Activated CD8-positive, alpha-beta T cell treated with anti-CD3 and anti-CD28 coated beads, Interleukin-2, amount 10 ng/mL, durations not matched to agents 7 days and 5 days (primary cell): Measurements from ENCODE around the gene KDM8. TPM values are rescaled to one million over a fixed set of nuclear protein-coding genes. Genes with fewer than 3 reads are reported as not detected.

Experiments
- ATAC-seq: fragments of 150-1000 bp; cut with Tn5 transposase; one replicate; pipeline ENCODE4 v1.10.0; 2021; ENCODE audit warnings: moderate library complexity
- CTCF ChIA-PET: fragments of 350-600 bp; sonication (Branson Sonifier 250); formaldehyde crosslinking; loops from one replicate; lab custom pipeline; 2021; ENCODE audit warnings: antibody characterized with exemption; lab: Charles Lee
- POLR2A ChIA-PET: fragments of 350-600 bp; sonication (Branson Sonifier 250); formaldehyde crosslinking; loops from one replicate; lab custom pipeline; 2021; ENCODE audit warnings: antibody characterized with exemption; lab: Charles Lee
- DNase-seq: peaks from one replicate; pipeline ENCODE4 v3.0.0-alpha.2; 2020
- H3K27ac Mint-ChIP-seq: one replicate; pipeline ENCODE4 v1.8.0; 2021; ENCODE audit warnings: mild to moderate bottlenecking, mixed read lengths
- H3K27me3 Mint-ChIP-seq: one replicate; pipeline ENCODE4 v1.8.0; 2021; ENCODE audit warnings: low read depth, mixed read lengths
- H3K36me3 Mint-ChIP-seq: one replicate; pipeline ENCODE4 v1.8.0; 2021; ENCODE audit warnings: low read depth, mixed read lengths
- H3K4me1 Mint-ChIP-seq: one replicate; pipeline ENCODE4 v1.8.0; 2021; ENCODE audit warnings: low read depth, mixed read lengths
- H3K4me3 Mint-ChIP-seq: one replicate; pipeline ENCODE4 v1.8.0; 2021; ENCODE audit warnings: mild to moderate bottlenecking, mixed read lengths
- H3K9me3 Mint-ChIP-seq: one replicate; pipeline ENCODE4 v1.8.0; 2022; ENCODE audit warnings: mixed read lengths; ENCODE audit not compliant: insufficient read depth
- total RNA-seq, 2 experiments: library from RNA; stranded (reverse); gene quantifications; one replicate each; pipeline ENCODE4 v1.2.3, GENCODE V29; 2021

Gene KDM8
- total RNA-seq, 2 experiments from 2014 or later: 14.7 to 15.0 TPM

GRCh38 chr16:27231692-27232060 is 28.4 kb downstream of the KDM8 start:
- Mint-ChIP-seq H3K27ac (peak overlapping the region; percentile 99), H3K27me3 (no peaks in the 10 kb centered on the region), H3K4me3 (peak overlapping the region; percentile 75), H3K36me3 (peaks cover 56% of the 10 kb centered on the region), H3K9me3 (no peaks in the 10 kb centered on the region), H3K4me1 (peaks cover 87% of the 10 kb centered on the region)
- no peak for ATAC-seq
- POLR2A ChIA-PET: interaction anchor here (0.6 to 12.2 kb wide), 6 partner anchors 28 to 169 kb away, joined by 3 to 222 read pairs (median 4); partner anchors contain the start of genes IL4R and KDM8
- CTCF ChIA-PET: interaction anchor here (1.1 to 9.5 kb wide), 17 partner anchors 28 to 225 kb away, joined by 3 to 153 read pairs (median 5); partner anchors contain the start of gene KDM8
- DNase-seq: no peak

- peak; percentile 56 for DNase-seq
- peaks cover 55% of the 10 kb centered on the region for H3K36me3 Mint-ChIP-seq
- no peaks in the 10 kb centered on the region for H3K27me3 Mint-ChIP-seq
- no peaks in the 10 kb centered on the region for H3K9me3 Mint-ChIP-seq
- peak overlapping the region; percentile 75 for H3K4me3 Mint-ChIP-seq
- no peak for ATAC-seq
- ChIA-PET POLR2A (interaction anchor here (0.6 to 12.2 kb wide), 6 partner anchors 28 to 168 kb away, joined by 3 to 222 read pairs (median 4); partner anchors contain the start of genes IL4R and KDM8), CTCF (interaction anchor here (1.1 to 9.5 kb wide), 16 partner anchors 29 to 224 kb away, joined by 3 to 153 read pairs (median 8); partner anchors contain the start of gene KDM8)
- H3K27ac Mint-ChIP-seq: peak overlapping the region; percentile 99
- H3K4me1 Mint-ChIP-seq: peaks cover 87% of the 10 kb centered on the region
Measured at GRCh38 chr16:27232061-27232900, 29.0 kb downstream of the KDM8 start.

- Mint-ChIP-seq H3K4me3 (peak overlapping the region; percentile 75), H3K27ac (peak overlapping the region; percentile 99), H3K36me3 (peaks cover 55% of the 10 kb centered on the region), H3K4me1 (peaks cover 92% of the 10 kb centered on the region), H3K9me3 (no peaks in the 10 kb centered on the region), H3K27me3 (no peaks in the 10 kb centered on the region)
- CTCF ChIA-PET: interaction anchor here (1.2 to 9.5 kb wide), 14 partner anchors 7 to 218 kb away, joined by 3 to 153 read pairs (median 24); partner anchors contain the start of gene KDM8
- no peak for DNase-seq
- POLR2A ChIA-PET: interaction anchor here (1.7 to 12.2 kb wide), 3 partner anchors 29 to 86 kb away, joined by 5 to 222 read pairs (median 10); partner anchors contain the start of genes IL4R and KDM8
- no peak for ATAC-seq
Measured at GRCh38 chr16:27232901-27233625, 29.7 kb downstream of the KDM8 start.

GRCh38 chr16:27233731-27234130 is 30.4 kb downstream of the KDM8 start:
- peaks cover 98% of the 10 kb centered on the region for H3K4me1 Mint-ChIP-seq
- ATAC-seq: no peak
- POLR2A ChIA-PET: interaction anchor here (1.2 to 12.2 kb wide), 10 partner anchors 8 to 171 kb away, joined by 3 to 222 read pairs (median 10); partner anchors contain the start of genes IL21R, IL4R and KDM8

GRCh38 chr16:27234171-27234570 is 30.8 kb downstream of the KDM8 start:
- peak overlapping the region; percentile 99 for H3K27ac Mint-ChIP-seq
- peaks cover 98% of the 10 kb centered on the region for H3K4me1 Mint-ChIP-seq
- DNase-seq (no peak), ATAC-seq (no peak)
- no peaks in the 10 kb centered on the region for H3K9me3 Mint-ChIP-seq
- CTCF ChIA-PET: interaction anchor here (0.9 to 9.5 kb wide), 39 partner anchors 8 to 229 kb away, joined by 3 to 153 read pairs (median 13); partner anchors contain the start of genes IL21R, KDM8 and NSMCE1
- H3K27me3 Mint-ChIP-seq: no peaks in the 10 kb centered on the region
- POLR2A ChIA-PET: interaction anchor here (1.2 to 12.2 kb wide), 12 partner anchors 9 to 171 kb away, joined by 3 to 222 read pairs (median 10); partner anchors contain the start of genes IL21R, IL4R and KDM8
- peaks cover 53% of the 10 kb centered on the region for H3K36me3 Mint-ChIP-seq
- H3K4me3 Mint-ChIP-seq: peak overlapping the region; percentile 77

More at GRCh38 chr16:27233731-27234130, 30.4 kb downstream of the KDM8 start:
- Mint-ChIP-seq H3K4me3 (peak overlapping the region; percentile 77), H3K27ac (peak overlapping the region; percentile 99), H3K27me3 (no peaks in the 10 kb centered on the region), H3K36me3 (peaks cover 55% of the 10 kb centered on the region), H3K9me3 (no peaks in the 10 kb centered on the region)
- CTCF ChIA-PET: interaction anchor here (1.1 to 9.5 kb wide), 30 partner anchors 8 to 229 kb away, joined by 3 to 153 read pairs (median 16); partner anchors contain the start of genes KDM8 and NSMCE1
- DNase-seq: no peak

- peaks cover 54% of the 10 kb centered on the region for H3K36me3 Mint-ChIP-seq
- DNase-seq (no peak), ATAC-seq (no peak)
- POLR2A ChIA-PET: interaction anchor here (1.0 to 12.2 kb wide), 26 partner anchors 9 to 225 kb away, joined by 3 to 222 read pairs (median 5); partner anchors contain the start of genes IL21R, IL4R, KDM8 and NSMCE1
- H3K4me1 Mint-ChIP-seq: peaks cover 98% of the 10 kb centered on the region
- no peaks in the 10 kb centered on the region for H3K9me3 Mint-ChIP-seq
- CTCF ChIA-PET: interaction anchor here (0.9 to 9.5 kb wide), 47 partner anchors 9 to 228 kb away, joined by 3 to 153 read pairs (median 8); partner anchors contain the start of genes IL21R, KDM8 and NSMCE1
- H3K27me3 Mint-ChIP-seq: no peaks in the 10 kb centered on the region
- peak overlapping the region; percentile 99 for H3K27ac Mint-ChIP-seq
- H3K4me3 Mint-ChIP-seq: peak overlapping the region; percentile 77
Measured at GRCh38 chr16:27234603-27235002, 31.3 kb downstream of the KDM8 start.

GRCh38 chr16:27235055-27235937 is 32.0 kb downstream of the KDM8 start:
- Mint-ChIP-seq H3K27ac (peak overlapping the region; percentile 99), H3K36me3 (peaks cover 58% of the 10 kb centered on the region), H3K9me3 (no peaks in the 10 kb centered on the region), H3K27me3 (no peaks in the 10 kb centered on the region), H3K4me3 (peak overlapping the region; percentile 77), H3K4me1 (peaks cover 99% of the 10 kb centered on the region)
- ChIA-PET POLR2A (interaction anchor here (1.0 to 12.2 kb wide), 32 partner anchors 8 to 225 kb away, joined by 3 to 222 read pairs (median 5); partner anchors contain the start of genes IL21R, IL4R, KDM8 and NSMCE1), CTCF (interaction anchor here (0.7 to 9.5 kb wide), 53 partner anchors 9 to 228 kb away, joined by 3 to 153 read pairs (median 6); partner anchors contain the start of genes IL21R, KDM8 and NSMCE1)
- ATAC-seq (peak; percentile 63), DNase-seq (peak; percentile 97)

GRCh38 chr16:27235938-27236245 is 32.6 kb downstream of the KDM8 start:
- ChIA-PET CTCF (interaction anchor here (0.9 to 9.5 kb wide), 37 partner anchors 8 to 227 kb away, joined by 3 to 153 read pairs (median 14); partner anchors contain the start of genes KDM8 and NSMCE1), POLR2A (interaction anchor here (1.0 to 12.2 kb wide), 20 partner anchors 8 to 224 kb away, joined by 3 to 222 read pairs (median 7); partner anchors contain the start of genes IL21R, IL4R, KDM8 and NSMCE1)
- Mint-ChIP-seq H3K36me3 (peaks cover 54% of the 10 kb centered on the region), H3K27ac (peak overlapping the region; percentile 99), H3K9me3 (no peaks in the 10 kb centered on the region), H3K4me1 (peaks cover 97% of the 10 kb centered on the region), H3K27me3 (no peaks in the 10 kb centered on the region), H3K4me3 (peak overlapping the region; percentile 77)
- ATAC-seq (no peak), DNase-seq (no peak)

GRCh38 chr16:27236635-27237218 is 33.4 kb downstream of the KDM8 start:
- Mint-ChIP-seq H3K36me3 (peaks cover 52% of the 10 kb centered on the region), H3K9me3 (no peaks in the 10 kb centered on the region), H3K4me3 (peak overlapping the region; percentile 71), H3K27ac (peak overlapping the region; percentile 99), H3K4me1 (peaks cover 97% of the 10 kb centered on the region), H3K27me3 (no peaks in the 10 kb centered on the region)
- DNase-seq: no peak
- peak; percentile 7 for ATAC-seq
- ChIA-PET CTCF (interaction anchor here (0.6 to 9.5 kb wide), 19 partner anchors 7 to 223 kb away, joined by 3 to 153 read pairs (median 7); partner anchors contain the start of gene KDM8), POLR2A (interaction anchor here (0.9 to 12.2 kb wide), 15 partner anchors 17 to 210 kb away, joined by 3 to 222 read pairs (median 7); partner anchors contain the start of genes IL21R, IL4R, KDM8 and NSMCE1)
